DMS79 (cell line): ENCODE data around the gene PLAGL2.
"Not testable (repeated sequence)": the region's sequence is repeated elsewhere in the genome, so short reads cannot be mapped to it uniquely, and the experiment has no call there.

ENCODE experiments used
- DNase-seq: peaks from one replicate; lab custom pipeline; 2025; lab: John Stamatoyannopoulos, UW

Gene PLAGL2

GRCh38 chr20:32179934-32180333 is 27.6 kb downstream of the PLAGL2 start:
- DNase-seq, result no peak

GRCh38 chr20:32179515-32179914 is 28.0 kb downstream of the PLAGL2 start:
- DNase-seq, result no peak

DNA sequence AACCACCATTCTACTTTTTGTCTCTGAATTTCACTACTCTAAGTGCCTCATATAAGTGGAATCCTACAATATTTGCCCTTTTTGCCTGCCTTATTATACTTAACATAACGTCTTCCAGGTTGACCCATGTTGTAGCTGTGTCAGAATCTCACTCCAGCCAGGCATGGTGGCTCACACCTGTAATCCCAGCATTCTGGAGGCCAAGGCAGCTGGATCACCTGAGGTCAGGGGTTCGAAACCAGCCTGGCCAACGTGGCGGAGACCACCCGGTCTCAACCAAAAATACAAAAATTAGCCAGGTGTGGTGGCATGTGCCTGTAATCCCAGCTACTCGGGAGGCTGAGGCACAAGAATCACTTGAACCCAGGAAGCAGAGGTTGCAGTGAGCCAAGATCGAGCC is 29.8 kb downstream of the PLAGL2 start:
- not testable (repeated sequence) for DNase-seq

GRCh38 chr20:32168184-32168910 is 39.2 kb downstream of the PLAGL2 start:
- DNase-seq, result no peak

- DNase-seq, result no peak
These were observed 40.0 kb downstream of the PLAGL2 start for GRCh38 chr20:32167552-32167951.

GRCh38 chr20:32165836-32166545 is 41.6 kb downstream of the PLAGL2 start:
- no peak for DNase-seq

GRCh38 chr20:32164984-32165735 is 42.4 kb downstream of the PLAGL2 start:
- DNase-seq, result no peak

GRCh38 chr20:32163951-32164350 is 43.6 kb downstream of the PLAGL2 start:
- DNase-seq, result no peak

GRCh38 chr20:32162351-32162750 is 45.2 kb downstream of the PLAGL2 start:
- no peak for DNase-seq

DNA sequence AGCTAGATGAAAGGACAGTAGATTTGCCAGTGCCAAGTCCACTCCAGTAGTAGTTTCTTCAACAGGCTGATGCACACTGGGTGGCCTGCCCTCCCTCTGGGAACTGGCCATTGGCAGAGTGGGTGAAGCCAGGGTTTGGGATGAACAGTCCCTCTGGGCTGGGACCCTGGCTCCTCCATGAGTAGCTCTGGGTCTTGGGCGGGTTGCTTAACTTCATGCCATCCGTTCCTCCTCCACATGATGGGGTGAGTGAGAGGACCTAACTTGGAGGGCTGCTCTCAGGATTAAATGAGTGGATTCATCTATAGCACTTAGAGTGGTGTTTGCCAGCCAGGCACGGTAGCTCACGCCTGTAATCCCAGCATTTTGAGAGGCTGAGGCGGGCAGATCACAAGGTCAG is 47.2 kb downstream of the PLAGL2 start:
- DNase-seq, result no peak

- no peak for DNase-seq
These were observed 47.7 kb downstream of the PLAGL2 start for GRCh38 chr20:32159766-32160221.

DNA sequence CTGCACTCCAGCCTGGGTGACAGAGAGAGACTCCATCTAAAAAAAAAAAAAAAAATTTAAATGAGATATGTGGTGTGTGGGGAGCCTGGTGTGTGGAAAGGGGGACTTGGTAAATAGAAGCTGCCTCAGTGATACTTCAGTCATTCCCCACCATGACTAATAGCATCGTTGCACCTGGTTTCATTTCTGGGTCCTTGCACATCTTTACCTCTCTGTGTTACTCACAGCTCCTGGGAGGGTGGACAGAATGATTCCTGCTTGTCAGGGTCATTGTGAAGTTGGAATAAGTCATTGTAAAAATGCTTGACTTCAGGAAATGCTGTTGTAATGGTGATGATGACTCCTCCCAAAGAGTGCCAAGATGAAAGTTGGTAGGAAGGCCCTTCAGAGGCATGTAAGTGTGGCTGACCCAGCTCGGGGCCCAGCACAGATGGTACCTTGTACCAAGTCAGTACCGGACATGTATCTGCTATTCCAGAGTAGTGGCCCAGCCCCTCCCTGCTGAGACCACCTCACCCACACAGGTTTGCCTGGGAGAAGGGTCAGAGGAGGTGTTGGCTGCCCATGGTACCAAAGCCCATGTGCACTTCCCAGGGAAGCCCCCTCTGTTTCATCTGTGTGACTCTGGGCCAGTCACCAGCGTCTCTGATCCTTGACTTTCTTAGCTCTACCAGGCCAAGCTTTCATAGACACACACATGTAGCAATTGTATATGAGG is 48.4 kb downstream of the PLAGL2 start:
- DNase-seq, result no peak

DNA sequence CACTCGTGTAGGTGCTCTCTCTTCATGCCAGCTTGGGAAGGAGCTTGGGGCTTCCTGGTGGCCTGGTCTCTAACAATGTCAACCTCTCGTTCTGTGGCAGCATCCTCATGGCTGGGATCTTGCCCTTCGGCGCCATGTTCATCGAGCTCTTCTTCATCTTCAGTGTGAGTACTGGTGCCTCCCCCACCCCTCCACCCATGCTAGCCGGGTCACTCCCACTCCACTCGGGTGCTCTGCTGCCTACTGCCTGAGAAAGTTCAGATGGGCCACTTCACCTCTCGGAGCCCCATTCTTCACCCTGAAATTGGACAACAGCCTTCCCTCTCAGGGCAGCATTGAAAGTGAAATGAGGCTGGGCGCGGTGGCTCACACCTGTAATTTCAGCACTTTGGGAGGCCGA is 49.2 kb downstream of the PLAGL2 start:
- no peak for DNase-seq

DNA sequence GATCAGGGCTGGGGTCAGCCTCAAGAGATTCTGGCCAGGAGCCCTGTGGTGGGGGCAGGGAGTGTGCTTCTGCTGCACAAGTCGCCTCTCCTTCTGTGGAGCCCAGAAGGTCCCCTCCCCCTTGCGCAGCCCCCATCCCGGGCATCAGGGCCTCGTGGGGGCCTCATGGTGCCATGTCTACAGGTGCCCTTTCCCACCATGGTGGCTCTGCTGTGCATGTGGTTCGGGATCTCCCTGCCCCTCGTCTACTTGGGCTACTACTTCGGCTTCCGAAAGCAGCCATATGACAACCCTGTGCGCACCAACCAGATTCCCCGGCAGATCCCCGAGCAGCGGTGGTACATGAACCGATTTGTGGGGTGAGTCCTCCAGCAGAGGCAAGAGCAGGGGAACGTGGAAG is 49.9 kb downstream of the PLAGL2 start:
- no peak for DNase-seq

GRCh38 chr20:32155017-32155981 is 52.2 kb downstream of the PLAGL2 start:
- DNase-seq, result peak; percentile 94

DNA sequence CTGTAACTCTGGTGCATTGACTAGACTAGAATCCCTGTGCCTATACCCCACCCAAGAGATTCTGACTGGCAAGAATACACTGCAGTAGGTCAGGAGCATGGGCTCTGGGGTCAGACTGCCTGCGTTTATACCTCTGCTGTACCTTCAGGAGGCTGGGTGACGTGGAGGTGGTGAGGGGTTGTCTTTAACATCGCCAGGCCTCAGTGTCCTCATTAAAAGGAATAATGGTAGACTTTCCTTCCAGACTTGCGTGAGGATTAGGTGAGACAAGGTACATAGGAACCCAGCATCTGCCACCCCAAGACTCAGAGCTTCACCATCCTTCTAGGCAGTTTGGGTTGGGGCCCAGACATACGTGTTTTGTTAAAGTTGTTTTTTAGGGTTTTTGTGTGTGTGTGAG is 53.8 kb downstream of the PLAGL2 start:
- no peak for DNase-seq

DNA sequence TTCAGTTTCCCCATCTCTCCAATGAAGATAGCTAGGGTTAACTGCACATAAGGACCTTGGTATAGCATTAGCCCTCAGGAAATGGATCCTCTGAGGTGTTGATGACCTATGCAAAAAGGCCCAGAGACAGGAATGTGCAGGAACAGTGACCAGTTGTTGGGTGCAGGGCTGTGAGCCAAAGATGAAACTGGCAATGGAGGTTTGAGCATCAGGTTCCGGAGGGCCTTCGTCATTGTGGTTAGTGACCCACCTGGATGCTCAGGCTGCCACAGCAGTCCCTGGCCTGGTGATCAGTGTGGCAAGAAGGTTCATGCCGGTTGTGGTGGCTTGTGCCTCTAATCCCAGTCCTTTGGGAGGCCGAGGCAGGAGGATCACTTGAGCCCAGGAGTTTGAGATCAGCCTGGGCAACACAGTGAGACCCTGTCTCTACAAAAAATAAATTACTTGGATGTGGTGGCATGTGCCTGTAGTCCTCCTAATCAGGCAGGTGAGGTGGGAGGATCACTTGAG is 54.3 kb downstream of the PLAGL2 start:
- DNase-seq, result no peak

DNA sequence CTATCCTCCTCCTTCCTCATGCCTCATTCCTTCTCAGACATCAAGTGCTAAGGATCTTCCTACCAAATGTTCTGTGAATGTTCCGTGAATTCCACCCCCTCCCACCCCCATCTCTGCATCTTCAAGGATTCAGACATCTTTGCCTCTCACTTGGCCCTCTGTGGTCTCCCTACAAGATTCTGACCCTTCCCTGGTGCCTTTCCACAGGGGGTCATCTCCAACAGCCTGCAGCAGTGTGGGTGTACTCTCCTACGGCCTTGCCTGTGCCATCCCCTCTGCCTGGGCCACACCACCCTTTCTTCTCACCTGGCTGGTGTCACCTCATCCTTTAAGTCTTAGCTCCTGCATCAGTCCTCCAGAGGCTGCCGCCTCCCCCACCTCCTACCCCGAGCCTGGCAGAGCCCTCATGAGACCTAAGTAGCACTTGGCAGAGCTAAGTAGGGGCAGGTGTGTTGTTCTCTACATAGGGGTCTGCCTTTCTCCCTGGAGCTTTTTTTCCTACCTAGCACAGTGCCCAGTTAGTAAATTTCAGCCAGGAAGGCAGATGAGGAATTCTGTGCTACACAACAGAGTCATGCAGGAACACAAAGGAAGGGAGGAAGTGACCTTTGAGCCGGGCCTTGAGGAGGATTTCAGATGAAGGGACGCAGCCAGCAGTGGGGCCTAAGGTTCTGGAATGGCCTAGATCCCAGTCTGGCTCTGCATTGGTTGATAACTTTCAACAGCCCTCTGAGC is 55.0 kb downstream of the PLAGL2 start:
- peak; percentile 72 for DNase-seq

DNA sequence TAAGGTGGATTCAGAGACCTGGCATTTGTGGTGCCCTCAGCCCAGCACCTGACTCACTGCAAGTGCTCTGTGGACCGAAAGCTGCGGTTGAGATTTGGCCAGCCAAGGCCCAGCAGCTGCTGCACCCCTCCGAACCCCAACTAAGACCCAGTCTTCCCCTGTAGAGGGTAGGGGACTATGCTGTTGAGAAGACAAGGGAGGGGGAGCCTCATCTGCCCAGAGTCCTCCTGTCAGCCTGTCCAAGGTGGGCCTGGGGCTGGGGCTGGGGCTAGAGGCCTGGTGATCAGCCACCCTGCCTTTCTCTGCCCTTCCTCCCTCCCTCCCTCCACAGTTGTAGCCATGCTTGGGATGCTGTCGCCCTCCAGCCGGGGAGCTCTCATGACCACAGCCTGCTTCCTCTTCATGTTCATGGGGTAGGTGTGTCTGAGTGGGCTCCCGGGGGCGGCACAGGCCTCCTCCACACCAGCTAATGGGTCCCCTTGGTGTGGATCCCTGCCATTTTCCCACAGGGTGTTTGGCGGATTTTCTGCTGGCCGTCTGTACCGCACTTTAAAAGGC is 57.2 kb downstream of the PLAGL2 start:
- no peak for DNase-seq
